ENCODE data around the gene RPL39L. TPM values are rescaled to one million over a fixed set of nuclear protein-coding genes. Genes with fewer than 3 reads are reported as not detected.
A peak's percentile ranks its signal among the peaks of the same experiment; 100 is the strongest.

The RPL39L gene
- total and polyA plus RNA-seq, 2 donors: 10.7 to 21.2 TPM

GRCh38 chr3:187101184-187102072, 37.9 kb downstream of the RPL39L start:
- WGBS: 34% methylated on average over 9 of the region's 9 CpGs
- Histone ChIP-seq H3K27ac (ENCODE audit: low read depth) (no peak overlapping the region), H3K4me1 (ENCODE audit: insufficient read depth) (peaks cover 2% of the 10 kb centered on the region), H3K36me3 (ENCODE audit: insufficient read depth) (no peaks in the 10 kb centered on the region), H3K4me3 (ENCODE audit: low read depth, low read length) (no peak overlapping the region)
- peak; percentile 52 for DNase-seq (ENCODE audit: extremely low spot score)

GRCh38 chr3:187098923-187099512, 40.3 kb downstream of the RPL39L start:
- peaks cover 2% of the 10 kb centered on the region for H3K4me1 ChIP-seq (ENCODE audit: insufficient read depth)
- no peak for DNase-seq (ENCODE audit: extremely low spot score)
- no peaks in the 10 kb centered on the region for H3K36me3 ChIP-seq (ENCODE audit: insufficient read depth)
- WGBS: 83% methylated on average over 2 of the region's 2 CpGs
- H3K27ac ChIP-seq (ENCODE audit: low read depth): no peak overlapping the region
- no peak overlapping the region for H3K4me3 ChIP-seq (ENCODE audit: low read depth, low read length)

- H3K36me3 ChIP-seq (ENCODE audit: insufficient read depth): no peaks in the 10 kb centered on the region
- 89% methylated on average over 1 of the region's 1 CpG for WGBS
Measured at GRCh38 chr3:187093320-187093719, 46.0 kb downstream of the RPL39L start.

GRCh38 chr3:187088701-187089100, 50.6 kb downstream of the RPL39L start:
- Histone ChIP-seq H3K36me3 (ENCODE audit: insufficient read depth) (no peaks in the 10 kb centered on the region), H3K4me3 (ENCODE audit: low read depth, low read length) (no peak overlapping the region), H3K4me1 (ENCODE audit: insufficient read depth) (no peaks in the 10 kb centered on the region), H3K27ac (ENCODE audit: low read depth) (no peak overlapping the region)
- WGBS: 86% methylated on average over 1 of the region's 1 CpG
- DNase-seq (ENCODE audit: extremely low spot score): no peak

More at GRCh38 chr3:187093320-187093719, 46.0 kb downstream of the RPL39L start:
- DNase-seq (ENCODE audit: extremely low spot score): no peak
- Histone ChIP-seq H3K4me3 (ENCODE audit: low read depth, low read length) (no peak overlapping the region), H3K4me1 (ENCODE audit: insufficient read depth) (no peaks in the 10 kb centered on the region), H3K27ac (ENCODE audit: low read depth) (no peak overlapping the region)

GRCh38 chr3:187086831-187087230, 52.5 kb downstream of the RPL39L start:
- H3K4me3 ChIP-seq (ENCODE audit: low read depth, low read length): no peak overlapping the region
- no peak overlapping the region for H3K27ac ChIP-seq (ENCODE audit: low read depth)
- no peaks in the 10 kb centered on the region for H3K4me1 ChIP-seq (ENCODE audit: insufficient read depth)
- 97% methylated on average over 3 of the region's 3 CpGs for WGBS
- no peak for DNase-seq (ENCODE audit: extremely low spot score)
- H3K36me3 ChIP-seq (ENCODE audit: insufficient read depth): no peaks in the 10 kb centered on the region

- no peak overlapping the region for H3K27ac ChIP-seq (ENCODE audit: low read depth)
- no peak for DNase-seq (ENCODE audit: extremely low spot score)
- 94% methylated on average over 1 of the region's 1 CpG for WGBS
Measured at GRCh38 chr3:187085933-187086332, 53.4 kb downstream of the RPL39L start.

GRCh38 chr3:187085021-187085666, 54.2 kb downstream of the RPL39L start:
- H3K27ac ChIP-seq (ENCODE audit: low read depth): no peak overlapping the region
- 73% methylated on average over 5 of the region's 5 CpGs for WGBS
- DNase-seq (ENCODE audit: extremely low spot score): no peak
- H3K36me3 ChIP-seq (ENCODE audit: insufficient read depth): no peaks in the 10 kb centered on the region
- H3K4me3 ChIP-seq (ENCODE audit: low read depth, low read length): no peak overlapping the region
- H3K4me1 ChIP-seq (ENCODE audit: insufficient read depth): no peaks in the 10 kb centered on the region

More at GRCh38 chr3:187085933-187086332, 53.4 kb downstream of the RPL39L start:
- H3K36me3 ChIP-seq (ENCODE audit: insufficient read depth): no peaks in the 10 kb centered on the region
- H3K4me1 ChIP-seq (ENCODE audit: insufficient read depth): no peaks in the 10 kb centered on the region
- H3K4me3 ChIP-seq (ENCODE audit: low read depth, low read length): no peak overlapping the region

GRCh38 chr3:187084580-187084979, 54.7 kb downstream of the RPL39L start:
- DNase-seq (ENCODE audit: extremely low spot score): no peak
- Histone ChIP-seq H3K4me1 (ENCODE audit: insufficient read depth) (no peaks in the 10 kb centered on the region), H3K27ac (ENCODE audit: low read depth) (no peak overlapping the region), H3K4me3 (ENCODE audit: low read depth, low read length) (no peak overlapping the region), H3K36me3 (ENCODE audit: insufficient read depth) (no peaks in the 10 kb centered on the region)
- 25% methylated on average over 2 of the region's 2 CpGs for WGBS

- WGBS: 51% methylated on average over 5 of the region's 5 CpGs
- DNase-seq (ENCODE audit: extremely low spot score): no peak
- Histone ChIP-seq H3K27ac (ENCODE audit: low read depth) (no peak overlapping the region), H3K36me3 (ENCODE audit: insufficient read depth) (no peaks in the 10 kb centered on the region), H3K4me3 (ENCODE audit: low read depth, low read length) (no peak overlapping the region), H3K4me1 (ENCODE audit: insufficient read depth) (no peaks in the 10 kb centered on the region)
Measured at GRCh38 chr3:187084126-187084525, 55.2 kb downstream of the RPL39L start.

- no peaks in the 10 kb centered on the region for H3K4me1 ChIP-seq (ENCODE audit: insufficient read depth)
- no peak overlapping the region for H3K4me3 ChIP-seq (ENCODE audit: low read depth, low read length)
- no peak for DNase-seq (ENCODE audit: extremely low spot score)
- WGBS: 92% methylated on average over 6 of the region's 6 CpGs
- no peaks in the 10 kb centered on the region for H3K36me3 ChIP-seq (ENCODE audit: insufficient read depth)
- H3K27ac ChIP-seq (ENCODE audit: low read depth): no peak overlapping the region
Measured at GRCh38 chr3:187082758-187083375, 56.4 kb downstream of the RPL39L start.

GRCh38 chr3:187080799-187081450, 58.4 kb downstream of the RPL39L start:
- H3K36me3 ChIP-seq (ENCODE audit: insufficient read depth): no peaks in the 10 kb centered on the region
- no peak overlapping the region for H3K4me3 ChIP-seq (ENCODE audit: low read depth, low read length)
- no peak overlapping the region for H3K27ac ChIP-seq (ENCODE audit: low read depth)
- 89% methylated on average over 13 of the region's 13 CpGs for WGBS
- H3K4me1 ChIP-seq (ENCODE audit: insufficient read depth): no peaks in the 10 kb centered on the region
- DNase-seq (ENCODE audit: extremely low spot score): no peak

- 95% methylated on average over 8 of the region's 8 CpGs for WGBS
Measured at GRCh38 chr3:187079090-187080022, 59.9 kb downstream of the RPL39L start.

More at GRCh38 chr3:187079090-187080022, 59.9 kb downstream of the RPL39L start:
- H3K4me1 ChIP-seq (ENCODE audit: insufficient read depth): no peaks in the 10 kb centered on the region
- H3K4me3 ChIP-seq (ENCODE audit: low read depth, low read length): no peak overlapping the region
- no peak for DNase-seq (ENCODE audit: extremely low spot score)
- no peak overlapping the region for H3K27ac ChIP-seq (ENCODE audit: low read depth)
- H3K36me3 ChIP-seq (ENCODE audit: insufficient read depth): no peaks in the 10 kb centered on the region
